ENCODE measurements around the gene CREB5. TPM values are rescaled to one million over a fixed set of nuclear protein-coding genes. Genes with fewer than 3 reads are reported as not detected.

The CREB5 gene
- total and polyA plus RNA-seq, 2 of the 13 experiments (the other 11 are each of a cell fraction or from before 2014, with no cell fraction given), result 0.38 to 0.71 TPM

DNA sequence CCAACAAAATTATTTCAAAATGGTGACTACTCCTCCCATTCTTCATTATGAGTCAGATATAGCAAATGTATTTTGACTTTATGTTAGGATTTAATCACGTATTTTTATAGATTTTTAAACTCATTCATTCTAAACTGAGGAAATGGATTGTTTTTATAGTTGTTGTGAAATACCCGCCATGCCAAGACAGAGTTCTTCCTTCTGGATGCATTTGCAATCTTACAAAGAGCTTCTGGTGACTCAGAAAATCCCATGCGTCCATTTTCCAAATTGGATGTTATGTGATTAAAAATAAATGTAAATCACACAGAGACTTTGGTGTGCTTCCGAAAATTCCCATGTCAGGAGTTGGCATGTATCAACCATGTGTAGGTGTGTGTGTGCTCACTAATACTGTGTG lies 366.5 kb downstream of the CREB5 start:
- ChIA-PET CTCF (ENCODE audit: low intra/inter-chr PET ratio, low total read pairs) (no interaction called here), POLR2A (no interaction called here)
- Histone ChIP-seq H3K36me3 (replicated peaks in 1 of 2; ENCODE audit: control insufficient read depth in 1 of 2, insufficient read depth in 2 of 2, low read length in 2 of 2) (no peaks in the 10 kb centered on the region), H3K4me3 (replicated peaks in 1 of 3; ENCODE audit: insufficient read depth in 1 of 3, low read depth in 2 of 3, low read length in 3 of 3) (no peak overlapping the region), H3K9ac (ENCODE audit: insufficient read depth, low read depth, low read length) (no peak overlapping the region), H3K4me2 (ENCODE audit: low read depth, low read length) (no peak overlapping the region), H3K27me3 (ENCODE audit: control insufficient read depth in 1 of 2, insufficient read depth in 2 of 2, low read length in 2 of 2) (no peaks in the 10 kb centered on the region), H3K27ac (ENCODE audit: extremely low read length, insufficient read depth, low read length) (no peak overlapping the region), H4K20me1 (ENCODE audit: insufficient read depth, low read length) (no peaks in the 10 kb centered on the region), H3K9me3 (ENCODE audit: low read length) (no peaks in the 10 kb centered on the region), H3K4me1 (ENCODE audit: insufficient read depth, low read length) (no peaks in the 10 kb centered on the region), H2AFZ (ENCODE audit: low read length) (no peak overlapping the region), H3K79me2 (ENCODE audit: insufficient read depth, low read length) (no peaks in the 10 kb centered on the region)
- no TSS peak for BruUV-seq (replicated peaks)
- DNase-seq (ENCODE audit: low spot score) (no peak), FAIRE-seq (no peak), ATAC-seq (no peak)
- in situ Hi-C loops (cut with HindIII; ENCODE audit: extremely low pct_ligation_motif_present, low pct_unique_long_range_greater_than_20kb), result no loop called here
- no peak for TF ChIP-seq SALL1 (CRISPR knock-in tag; IDR thresholded peaks at IDR 0.05)
- TF ChIP-seq ZNF652 (CRISPR knock-in tag; IDR thresholded peaks at IDR 0.05; ENCODE audit: borderline replicate concordance, low read depth), result no peak
- no peak for TF ChIP-seq RFX5 (IDR thresholded peaks at IDR 0.05; ENCODE audit: low read depth, low read length)
- no peak for TF ChIP-seq ZNF460 (CRISPR knock-in tag; IDR thresholded peaks at IDR 0.05; ENCODE audit: borderline replicate concordance)
- TF ChIP-seq ZNF343 (CRISPR knock-in tag; IDR thresholded peaks at IDR 0.05), result no peak
- no peak for TF ChIP-seq FOXO1 (CRISPR knock-in tag; IDR thresholded peaks at IDR 0.05)
- no peak for TF ChIP-seq ZSCAN5A (CRISPR knock-in tag; IDR thresholded peaks at IDR 0.05; ENCODE audit: borderline replicate concordance)
- no peak for TF ChIP-seq RFXANK (CRISPR knock-in tag; IDR thresholded peaks at IDR 0.05)
- TF ChIP-seq, protein P1, sequence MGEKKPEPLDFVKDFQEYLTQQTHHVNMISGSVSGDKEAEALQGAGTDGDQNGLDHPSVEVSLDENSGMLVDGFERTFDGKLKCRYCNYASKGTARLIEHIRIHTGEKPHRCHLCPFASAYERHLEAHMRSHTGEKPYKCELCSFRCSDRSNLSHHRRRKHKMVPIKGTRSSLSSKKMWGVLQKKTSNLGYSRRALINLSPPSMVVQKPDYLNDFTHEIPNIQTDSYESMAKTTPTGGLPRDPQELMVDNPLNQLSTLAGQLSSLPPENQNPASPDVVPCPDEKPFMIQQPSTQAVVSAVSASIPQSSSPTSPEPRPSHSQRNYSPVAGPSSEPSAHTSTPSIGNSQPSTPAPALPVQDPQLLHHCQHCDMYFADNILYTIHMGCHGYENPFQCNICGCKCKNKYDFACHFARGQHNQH (CRISPR knock-in tag; IDR thresholded peaks at IDR 0.05), result no peak
- intact Hi-C loops (cut with micrococcal nuclease; ENCODE audit: unreplicated experiment), result no loop called here
- WGBS (ENCODE audit: low lambda C conversion rate), result 21% methylated on average over 4 of the region's 4 CpGs
